ENCODE data around the gene LIX1L. TPM values are rescaled to one million over a fixed set of nuclear protein-coding genes. Genes with fewer than 3 reads are reported as not detected.

LIX1L gene
- total and polyA plus RNA-seq, 2 of the 13 experiments (the other 11 are each of a cell fraction or from before 2014, with no cell fraction given) = 8.1 to 24.9 TPM

DNA sequence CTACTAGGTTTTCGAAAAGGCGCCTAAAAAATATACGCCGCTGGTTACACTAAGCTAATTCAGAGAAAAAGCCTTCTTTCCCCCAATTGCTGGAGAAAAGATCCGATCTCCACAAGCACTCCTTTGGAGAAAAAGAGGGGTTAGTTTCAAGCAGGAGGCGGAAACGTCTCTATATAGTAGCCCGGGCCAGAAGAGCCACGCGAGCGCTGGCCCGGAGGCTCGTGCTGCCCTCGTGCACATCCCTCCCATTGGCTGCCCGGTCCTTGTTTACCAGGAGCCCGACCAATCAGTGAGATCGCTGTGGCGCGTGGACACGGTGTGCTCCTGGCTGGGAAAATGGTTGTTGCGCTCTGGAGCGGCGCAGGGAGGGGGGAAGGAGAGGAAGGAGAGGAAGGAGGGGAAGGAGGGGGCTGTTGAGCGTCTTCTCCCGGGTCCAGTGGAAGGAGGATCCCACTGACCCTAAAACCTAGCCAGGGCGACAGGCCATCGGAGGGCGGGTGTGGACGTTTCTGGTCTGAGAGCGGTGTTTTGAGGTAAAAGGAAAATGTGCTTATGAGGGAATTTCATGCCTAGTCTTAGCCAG is 38.7 kb upstream of the LIX1L start, which contains the start of gene TXNIP (continued):
- TF ChIP-seq, protein P1, sequence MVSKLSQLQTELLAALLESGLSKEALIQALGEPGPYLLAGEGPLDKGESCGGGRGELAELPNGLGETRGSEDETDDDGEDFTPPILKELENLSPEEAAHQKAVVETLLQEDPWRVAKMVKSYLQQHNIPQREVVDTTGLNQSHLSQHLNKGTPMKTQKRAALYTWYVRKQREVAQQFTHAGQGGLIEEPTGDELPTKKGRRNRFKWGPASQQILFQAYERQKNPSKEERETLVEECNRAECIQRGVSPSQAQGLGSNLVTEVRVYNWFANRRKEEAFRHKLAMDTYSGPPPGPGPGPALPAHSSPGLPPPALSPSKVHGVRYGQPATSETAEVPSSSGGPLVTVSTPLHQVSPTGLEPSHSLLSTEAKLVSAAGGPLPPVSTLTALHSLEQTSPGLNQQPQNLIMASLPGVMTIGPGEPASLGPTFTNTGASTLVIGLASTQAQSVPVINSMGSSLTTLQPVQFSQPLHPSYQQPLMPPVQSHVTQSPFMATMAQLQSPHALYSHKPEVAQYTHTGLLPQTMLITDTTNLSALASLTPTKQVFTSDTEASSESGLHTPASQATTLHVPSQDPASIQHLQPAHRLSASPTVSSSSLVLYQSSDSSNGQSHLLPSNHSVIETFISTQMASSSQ (IDR thresholded peaks at IDR 0.05; ENCODE audit: low read depth) = 0 out of 2 replicates have a peak, but pooled peaks have one; percentile 61
- TF ChIP-seq, protein P1 (CRISPR knock-in tag; IDR thresholded peaks at IDR 0.05; ENCODE audit: borderline replicate concordance) = peak; percentile 84; the same call in 1 of the 2 replicates
- TF ChIP-seq ZNF552 (CRISPR knock-in tag; IDR thresholded peaks at IDR 0.05; ENCODE audit: borderline replicate concordance) (peak; percentile 20; the same call in 1 of the 2 replicates), ZNF543 (CRISPR knock-in tag; IDR thresholded peaks at IDR 0.05) (peak; percentile 81), NCOR1 (IDR thresholded peaks at IDR 0.05; ENCODE audit: borderline replicate concordance, low read length) (peak; percentile 43; the same call in 1 of the 2 replicates), XRCC5 (optimal IDR thresholded peaks at IDR 0.05; ENCODE audit: low read length) (peak; percentile 29), ZNF282 (IDR thresholded peaks at IDR 0.05; ENCODE audit: partially characterized antibody) (no peak), NFKB2 (CRISPR knock-in tag; IDR thresholded peaks at IDR 0.05; ENCODE audit: borderline replicate concordance) (peak; percentile 89; the same call in 1 of the 2 replicates), NFRKB (IDR thresholded peaks at IDR 0.05) (peak; percentile 60; the same call in 1 of the 2 replicates), NR2F6 (IDR thresholded peaks at IDR 0.05) (peak; percentile 59), NR2F6 (CRISPR knock-in tag; IDR thresholded peaks at IDR 0.05) (peak; percentile 69), TOPORS (CRISPR knock-in tag; IDR thresholded peaks at IDR 0.05) (peak; percentile 80; the same call in 1 of the 2 replicates), ZNF672 (CRISPR knock-in tag; IDR thresholded peaks at IDR 0.05) (no peak), TCF12 (IDR thresholded peaks at IDR 0.05) (no peak), TCF12 (CRISPR knock-in tag; IDR thresholded peaks at IDR 0.05) (peak; percentile 79; the same call in 1 of the 2 replicates), ZFP41 (CRISPR knock-in tag; IDR thresholded peaks at IDR 0.05; ENCODE audit: borderline replicate concordance) (no peak), ZNF772 (CRISPR knock-in tag; IDR thresholded peaks at IDR 0.05) (peak; percentile 74; the same call in 1 of the 2 replicates), ZNF205 (CRISPR knock-in tag; IDR thresholded peaks at IDR 0.05) (peak; percentile 89; the same call in 1 of the 2 replicates), ZNF160 (CRISPR knock-in tag; IDR thresholded peaks at IDR 0.05) (no peak; the same call in 1 of the 2 replicates)
- TF ChIP-seq, protein P2, sequence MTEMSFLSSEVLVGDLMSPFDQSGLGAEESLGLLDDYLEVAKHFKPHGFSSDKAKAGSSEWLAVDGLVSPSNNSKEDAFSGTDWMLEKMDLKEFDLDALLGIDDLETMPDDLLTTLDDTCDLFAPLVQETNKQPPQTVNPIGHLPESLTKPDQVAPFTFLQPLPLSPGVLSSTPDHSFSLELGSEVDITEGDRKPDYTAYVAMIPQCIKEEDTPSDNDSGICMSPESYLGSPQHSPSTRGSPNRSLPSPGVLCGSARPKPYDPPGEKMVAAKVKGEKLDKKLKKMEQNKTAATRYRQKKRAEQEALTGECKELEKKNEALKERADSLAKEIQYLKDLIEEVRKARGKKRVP (CRISPR knock-in tag; IDR thresholded peaks at IDR 0.05) = peak in 1 of 2 experiments; percentile 63; a peak in 1 of 4 replicates
- TF ChIP-seq, protein P3, sequence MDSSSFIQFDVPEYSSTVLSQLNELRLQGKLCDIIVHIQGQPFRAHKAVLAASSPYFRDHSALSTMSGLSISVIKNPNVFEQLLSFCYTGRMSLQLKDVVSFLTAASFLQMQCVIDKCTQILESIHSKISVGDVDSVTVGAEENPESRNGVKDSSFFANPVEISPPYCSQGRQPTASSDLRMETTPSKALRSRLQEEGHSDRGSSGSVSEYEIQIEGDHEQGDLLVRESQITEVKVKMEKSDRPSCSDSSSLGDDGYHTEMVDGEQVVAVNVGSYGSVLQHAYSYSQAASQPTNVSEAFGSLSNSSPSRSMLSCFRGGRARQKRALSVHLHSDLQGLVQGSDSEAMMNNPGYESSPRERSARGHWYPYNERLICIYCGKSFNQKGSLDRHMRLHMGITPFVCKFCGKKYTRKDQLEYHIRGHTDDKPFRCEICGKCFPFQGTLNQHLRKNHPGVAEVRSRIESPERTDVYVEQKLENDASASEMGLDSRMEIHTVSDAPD (CRISPR knock-in tag; IDR thresholded peaks at IDR 0.05) = 0 out of 2 replicates have a peak, but pooled peaks have one; percentile 26
- TF ChIP-seq, protein P4, sequence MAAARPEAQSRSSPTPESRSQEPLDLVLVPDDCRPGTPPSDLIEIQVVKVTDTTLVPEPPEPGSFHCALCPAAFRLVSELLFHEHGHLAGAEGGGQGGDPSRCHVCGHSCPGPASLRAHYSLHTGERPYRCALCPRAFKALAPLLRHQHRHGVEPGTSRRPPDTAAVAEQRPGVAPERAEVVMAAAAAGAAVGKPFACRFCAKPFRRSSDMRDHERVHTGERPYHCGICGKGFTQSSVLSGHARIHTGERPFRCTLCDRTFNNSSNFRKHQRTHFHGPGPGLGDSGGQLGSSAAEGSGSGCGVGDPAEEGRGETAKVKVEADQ (CRISPR knock-in tag; IDR thresholded peaks at IDR 0.05; ENCODE audit: borderline replicate concordance) = peak; percentile 92
- TF ChIP-seq, protein P5, sequence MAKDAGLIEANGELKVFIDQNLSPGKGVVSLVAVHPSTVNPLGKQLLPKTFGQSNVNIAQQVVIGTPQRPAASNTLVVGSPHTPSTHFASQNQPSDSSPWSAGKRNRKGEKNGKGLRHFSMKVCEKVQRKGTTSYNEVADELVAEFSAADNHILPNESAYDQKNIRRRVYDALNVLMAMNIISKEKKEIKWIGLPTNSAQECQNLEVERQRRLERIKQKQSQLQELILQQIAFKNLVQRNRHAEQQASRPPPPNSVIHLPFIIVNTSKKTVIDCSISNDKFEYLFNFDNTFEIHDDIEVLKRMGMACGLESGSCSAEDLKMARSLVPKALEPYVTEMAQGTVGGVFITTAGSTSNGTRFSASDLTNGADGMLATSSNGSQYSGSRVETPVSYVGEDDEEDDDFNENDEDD (CRISPR knock-in tag; IDR thresholded peaks at IDR 0.05; ENCODE audit: borderline replicate concordance) = peak; percentile 62

Measured in HepG2 (cell line).